GM04504 (cell line): ENCODE results near the gene KRTAP20-4.

ENCODE experiments used
- DNase-seq: peaks from one replicate; pipeline ENCODE4 v3.0.0-alpha.2; 2012; ENCODE audit warnings: low read depth

The KRTAP20-4 gene

GRCh38 chr21:30620522-30620921, at the start of gene KRTAP20-4:
Gene KRTAP20-4, plus strand, starts transcription at chr21:30620627.
- no peak for DNase-seq

DNA sequence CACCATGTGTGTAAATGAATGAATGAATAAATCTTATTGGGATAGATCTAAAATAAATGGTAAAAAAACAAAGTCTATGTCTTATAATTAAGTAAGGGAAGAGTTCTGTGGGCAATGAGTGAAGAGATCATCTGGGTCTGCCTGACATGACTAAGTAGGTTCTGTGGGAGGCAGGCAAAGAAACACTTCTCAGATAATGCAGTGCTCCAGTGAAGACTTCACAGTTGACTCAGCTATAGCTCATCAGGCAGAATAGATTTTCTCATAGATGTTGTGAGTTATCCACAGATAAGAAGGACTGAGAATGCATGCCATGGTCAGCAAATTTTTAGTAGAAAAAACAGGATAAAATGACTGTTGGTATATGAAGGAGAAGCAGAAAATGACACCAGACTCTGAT, 42.7 kb upstream of the KRTAP20-4 start:
- DNase-seq: no peak

- no peak for DNase-seq
Measured at GRCh38 chr21:30579346-30579745, 41.1 kb upstream of the KRTAP20-4 start.

- DNase-seq: no peak
Measured at GRCh38 chr21:30580132-30580531, 40.3 kb upstream of the KRTAP20-4 start.

DNA sequence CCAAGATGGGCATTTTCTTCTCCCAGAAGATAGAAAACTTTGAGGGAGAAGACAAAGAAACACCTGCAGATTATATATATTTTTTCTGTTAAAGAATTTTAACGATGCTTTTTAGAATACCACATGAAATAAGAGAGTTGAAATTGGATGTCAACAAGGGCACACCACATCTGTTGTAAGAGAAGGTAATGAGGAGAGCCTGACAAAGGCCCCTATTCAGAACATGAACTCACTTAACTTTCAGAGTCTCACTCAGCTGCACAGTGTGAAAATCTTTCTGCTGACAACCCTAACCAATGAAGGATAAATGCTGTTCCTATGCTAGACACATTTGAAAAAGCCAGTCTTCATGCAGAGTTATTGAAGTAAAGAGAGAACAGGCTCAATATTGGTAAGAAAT, 37.6 kb upstream of the KRTAP20-4 start:
- no peak for DNase-seq

DNA sequence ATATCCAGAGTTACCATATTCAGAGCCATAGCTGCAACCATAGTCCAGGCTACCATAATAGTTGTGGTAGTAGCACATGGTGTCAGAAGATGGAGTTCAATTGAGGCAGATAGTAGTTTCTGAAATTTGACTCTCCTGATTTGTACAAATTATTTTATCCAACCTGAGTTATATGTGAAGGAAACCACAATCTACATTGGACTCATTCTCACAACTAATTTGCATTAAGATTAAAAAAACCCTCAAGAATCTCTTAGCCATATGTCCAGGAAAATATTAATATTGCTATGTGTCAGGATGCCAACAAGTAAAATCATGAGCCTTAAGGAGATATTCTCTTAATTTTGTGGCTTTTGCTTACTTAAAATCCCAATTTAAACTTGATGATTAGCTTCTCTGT, 30.1 kb upstream of the KRTAP20-4 start, which contains the start of gene KRTAP22-2:
Gene KRTAP22-2 (minus strand): TSS at position 101 of the 400 bp plus-strand sequence.
- no peak for DNase-seq

GRCh38 chr21:30592140-30592539, 28.3 kb upstream of the KRTAP20-4 start, which contains the start of gene KRTAP6-3:
Gene KRTAP6-3, plus strand, starts transcription at chr21:30592440. Its CDS starts 6 bp downstream, at chr21:30592446.
- no peak for DNase-seq

DNA sequence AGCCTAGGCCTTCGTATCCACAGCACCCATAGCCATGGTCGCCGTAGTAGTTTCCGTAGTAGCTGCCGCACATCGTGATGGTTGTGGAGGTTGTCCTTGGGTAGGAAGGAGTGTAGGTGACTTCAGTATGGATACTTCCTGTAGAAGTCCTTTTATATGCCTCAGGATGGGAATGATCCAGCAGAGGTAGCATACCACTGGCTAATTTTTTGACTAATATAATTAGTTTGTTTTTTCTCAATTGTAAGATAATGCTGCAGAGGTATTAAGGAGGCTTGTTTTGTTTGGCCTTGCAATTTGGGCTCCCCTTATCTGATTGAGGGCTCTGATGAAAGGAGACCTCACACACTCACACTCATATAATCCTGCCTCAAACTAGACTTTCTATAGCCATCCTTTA, 21.6 kb upstream of the KRTAP20-4 start, which contains the start of gene KRTAP6-2:
Gene KRTAP6-2 (minus strand): TSS at position 101 of the 400 bp plus-strand sequence. CDS start 28 bp downstream, at position 73.
- DNase-seq: no peak

DNA sequence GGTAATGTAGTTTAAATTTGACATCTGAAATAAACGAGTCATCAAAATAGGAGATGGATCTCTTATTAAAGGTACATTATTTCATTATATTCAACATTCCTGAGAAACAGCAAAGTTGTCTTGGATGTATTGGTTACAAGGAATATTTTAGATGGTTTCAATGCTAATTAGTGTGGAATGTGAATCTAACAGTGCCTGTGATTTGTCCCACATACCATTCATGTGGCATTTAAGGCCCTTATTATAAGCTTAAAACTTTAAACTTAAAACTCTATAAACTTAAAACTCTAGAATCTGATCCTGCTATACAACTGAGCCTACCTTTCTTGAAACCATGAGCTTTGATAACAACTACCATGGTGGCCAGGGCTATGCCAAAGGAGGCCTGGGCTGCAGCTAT, 19.6 kb upstream of the KRTAP20-4 start, which contains the start of gene KRTAP22-1:
Gene KRTAP22-1 (plus strand): TSS at position 301 of the 400 bp plus-strand sequence.
- DNase-seq: no peak

DNA sequence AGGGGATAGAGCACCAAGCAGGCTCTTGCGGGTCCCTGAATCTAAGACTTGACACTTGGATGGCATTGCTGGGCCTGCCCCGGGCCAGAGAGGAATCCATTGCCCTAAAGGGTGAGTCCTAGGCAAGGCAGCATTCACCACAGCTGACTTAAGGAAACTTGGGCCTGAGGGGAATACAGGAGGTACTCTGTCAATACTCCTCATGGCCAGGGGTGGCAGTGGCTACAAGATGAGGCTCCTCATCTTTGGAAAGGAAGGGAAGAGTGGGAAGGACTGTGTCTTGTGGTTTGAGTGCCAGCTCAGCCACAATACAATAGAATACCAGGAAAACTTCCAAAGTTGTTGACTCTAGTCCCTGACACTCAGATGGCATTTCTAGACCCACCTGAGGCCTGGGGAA, 14.5 kb upstream of the KRTAP20-4 start:
- DNase-seq: no peak

GRCh38 chr21:30612132-30612531, 8.3 kb upstream of the KRTAP20-4 start:
- DNase-seq: no peak

- no peak for DNase-seq
Measured at GRCh38 chr21:30613836-30614235, 6.6 kb upstream of the KRTAP20-4 start, which contains the start of gene KRTAP6-1. Gene KRTAP6-1, minus strand, starts transcription at chr21:30613930. Its CDS starts 26 bp downstream, at chr21:30613904.

GRCh38 chr21:30615199-30615598, 5.2 kb upstream of the KRTAP20-4 start:
- no peak for DNase-seq

- no peak for DNase-seq
Measured at GRCh38 chr21:30616125-30616524, 4.3 kb upstream of the KRTAP20-4 start, which contains the start of gene KRTAP20-1. Gene KRTAP20-1, plus strand, starts transcription at chr21:30616425. Its CDS starts 30 bp downstream, at chr21:30616455.

GRCh38 chr21:30620080-30620479, 347 bp upstream of the KRTAP20-4 start:
- DNase-seq: no peak

DNA sequence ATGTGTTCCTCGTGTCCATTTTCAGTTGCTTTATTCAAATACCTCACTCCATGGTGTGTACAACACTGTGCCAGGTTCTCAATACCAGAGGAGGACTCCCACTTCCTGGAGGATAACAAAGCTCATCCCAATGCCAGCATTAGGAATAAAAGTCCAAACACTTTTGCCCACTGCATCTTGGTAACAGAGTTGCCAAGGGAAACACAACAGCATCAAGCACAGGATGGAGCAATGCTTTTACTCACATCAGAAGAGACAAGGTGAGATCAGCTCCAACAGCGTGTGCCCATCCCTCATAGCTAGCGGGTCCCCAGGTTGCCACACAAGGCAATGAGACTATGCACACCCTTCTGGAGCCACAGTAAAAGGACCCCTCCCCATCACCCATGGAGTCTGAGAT, 2.9 kb downstream of the KRTAP20-4 start:
- no peak for DNase-seq

DNA sequence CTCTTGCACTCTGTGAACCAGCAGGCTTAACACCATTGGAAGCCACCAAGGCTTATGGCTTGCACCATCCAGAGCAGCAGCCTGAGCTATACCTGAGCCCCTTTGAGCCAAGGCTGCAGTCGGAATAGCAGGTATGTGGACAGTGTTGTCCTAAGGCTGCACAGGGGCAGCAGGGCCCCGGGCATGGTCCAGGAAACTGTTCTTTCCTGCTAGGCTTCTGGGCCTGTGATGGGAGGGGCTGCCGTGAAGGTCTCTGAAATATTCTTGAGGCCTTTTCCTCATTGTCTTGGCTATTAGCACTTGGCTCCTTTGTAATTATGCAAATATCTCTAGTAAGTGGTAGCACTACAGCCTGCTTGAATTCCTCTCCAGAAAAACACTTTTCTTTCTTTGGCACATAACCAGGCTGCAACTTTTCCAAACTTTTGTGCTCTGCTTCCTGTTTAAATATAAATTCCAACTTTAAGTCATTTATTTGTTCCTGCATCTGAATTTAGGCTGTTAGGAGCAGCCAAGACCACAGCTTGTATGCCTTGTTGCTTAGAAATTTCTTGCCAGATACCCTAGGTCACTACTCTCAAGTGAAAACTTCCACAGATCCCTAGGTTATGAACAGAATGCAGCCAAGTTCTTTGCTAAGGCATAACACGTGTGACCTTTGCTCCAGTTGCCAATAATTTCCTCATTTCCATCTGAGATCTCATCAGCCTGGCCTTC, 5.2 kb downstream of the KRTAP20-4 start:
- no peak for DNase-seq

DNA sequence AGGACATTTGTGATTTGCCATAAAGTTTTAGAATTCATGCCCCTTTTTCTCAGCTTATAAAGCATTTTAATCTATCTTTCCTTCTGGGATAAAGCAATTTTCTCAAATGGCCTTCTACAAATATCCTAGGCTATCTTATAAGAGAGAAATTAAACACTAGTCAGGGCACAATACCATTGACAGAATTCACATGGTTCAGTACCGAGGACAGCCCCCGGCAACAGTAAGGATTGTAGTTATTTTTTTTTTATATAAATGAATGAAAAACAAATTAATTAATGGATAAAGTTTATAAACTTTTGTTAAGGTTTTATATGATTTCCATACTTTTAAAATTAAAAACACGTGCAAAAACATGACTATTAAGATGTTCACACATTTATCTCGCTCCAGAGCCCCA, 7.7 kb downstream of the KRTAP20-4 start:
- DNase-seq: no peak

- DNase-seq: no peak
Measured at GRCh38 chr21:30629200-30629599, 8.8 kb downstream of the KRTAP20-4 start.

DNA sequence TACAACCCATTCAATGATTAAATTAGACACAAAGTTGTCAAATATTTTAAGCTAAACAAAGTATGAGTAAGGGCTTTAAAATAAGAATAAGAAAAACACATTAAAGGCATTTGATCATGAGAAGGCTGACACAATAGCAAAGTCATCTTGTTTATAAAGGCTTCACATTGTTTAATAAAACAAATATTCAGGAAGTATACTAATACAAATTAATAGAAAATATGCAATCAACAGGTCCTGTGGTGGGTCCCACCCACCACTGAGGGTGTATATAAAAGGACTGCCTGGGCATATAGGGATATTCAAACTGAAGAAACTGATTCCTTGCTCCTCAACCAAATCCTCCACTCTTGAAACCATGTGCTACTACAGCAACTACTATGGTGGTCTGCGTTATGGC, 14.5 kb downstream of the KRTAP20-4 start, which contains the start of gene KRTAP20-2:
Gene KRTAP20-2 (plus strand): TSS at position 301 of the 400 bp plus-strand sequence. CDS start 58 bp downstream, at position 359.
- no peak for DNase-seq

DNA sequence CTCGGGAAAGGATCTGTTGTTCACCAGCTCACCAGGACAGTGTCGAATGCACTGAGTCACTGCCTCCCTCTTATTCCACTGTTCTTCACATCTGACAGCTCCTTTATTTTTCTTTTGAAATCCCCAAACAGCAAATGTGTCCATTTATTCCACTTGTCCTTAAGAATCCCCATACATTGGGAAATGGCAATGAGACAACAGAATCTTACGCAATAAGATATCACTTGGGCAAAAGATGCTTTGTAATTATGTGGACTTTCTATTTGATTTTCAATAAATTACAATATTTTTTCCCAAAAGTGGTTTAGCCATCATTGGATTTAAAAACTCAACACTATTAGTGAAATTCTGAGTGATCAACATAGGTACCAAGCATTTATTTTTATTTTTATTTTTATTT, 18.3 kb downstream of the KRTAP20-4 start:
- no peak for DNase-seq

- DNase-seq: no peak
Measured at GRCh38 chr21:30642564-30642963, 22.1 kb downstream of the KRTAP20-4 start, which contains the start of gene KRTAP20-3. Gene KRTAP20-3, plus strand, starts transcription at chr21:30642864.

- no peak for DNase-seq
Measured at GRCh38 chr21:30646904-30647414, 26.5 kb downstream of the KRTAP20-4 start.
